HG02623 (cell line): ENCODE results near the gene ESRP2.

ENCODE experiments used
- ATAC-seq: cut with Tn5 transposase; IDR thresholded peaks from one replicate; pipeline ENCODE4 v1.9.1; 2021; ENCODE audit warnings: moderate library complexity; ENCODE audit not compliant: unreplicated experiment

Gene ESRP2

GRCh38 chr16:68227183-68227793 lies 8.6 kb downstream of the ESRP2 start:
- ATAC-seq: no peak

GRCh38 chr16:68226116-68226515 lies 9.8 kb downstream of the ESRP2 start:
- ATAC-seq: no peak

GRCh38 chr16:68223072-68223471 lies 12.9 kb downstream of the ESRP2 start:
- ATAC-seq: no peak

GRCh38 chr16:68219725-68220351 lies 16.1 kb downstream of the ESRP2 start:
- ATAC-seq: no peak

- no peak for ATAC-seq
Measured at GRCh38 chr16:68217506-68217905, 18.4 kb downstream of the ESRP2 start.

GRCh38 chr16:68216240-68216639 lies 19.7 kb downstream of the ESRP2 start:
- ATAC-seq: no peak

- ATAC-seq: no peak
Measured at GRCh38 chr16:68215302-68215701, 20.6 kb downstream of the ESRP2 start.

GRCh38 chr16:68214726-68215125 lies 21.2 kb downstream of the ESRP2 start:
- no peak for ATAC-seq

- ATAC-seq: no peak
Measured at GRCh38 chr16:68206245-68206644, 29.7 kb downstream of the ESRP2 start.

- ATAC-seq: no peak
Measured at GRCh38 chr16:68202091-68202519, 33.8 kb downstream of the ESRP2 start.

- no peak for ATAC-seq
Measured at GRCh38 chr16:68200088-68200783, 35.7 kb downstream of the ESRP2 start.

GRCh38 chr16:68197250-68197649 lies 38.7 kb downstream of the ESRP2 start:
- ATAC-seq: no peak

- no peak for ATAC-seq
Measured at GRCh38 chr16:68194251-68194650, 41.7 kb downstream of the ESRP2 start.

- no peak for ATAC-seq
Measured at GRCh38 chr16:68190736-68191510, 45.0 kb downstream of the ESRP2 start.

GRCh38 chr16:68190081-68190480 lies 45.8 kb downstream of the ESRP2 start:
- ATAC-seq: no peak

GRCh38 chr16:68188170-68188569 lies 47.8 kb downstream of the ESRP2 start:
- no peak for ATAC-seq

- ATAC-seq: no peak
Measured at GRCh38 chr16:68187505-68187904, 48.4 kb downstream of the ESRP2 start.

GRCh38 chr16:68186877-68187276 lies 49.0 kb downstream of the ESRP2 start:
- no peak for ATAC-seq

GRCh38 chr16:68183046-68183445 lies 52.9 kb downstream of the ESRP2 start:
- no peak for ATAC-seq

- ATAC-seq: no peak
Measured at GRCh38 chr16:68179855-68180254, 56.1 kb downstream of the ESRP2 start.

- ATAC-seq: no peak
Measured at GRCh38 chr16:68179196-68179795, 56.6 kb downstream of the ESRP2 start.
